Astrocyte of the spinal cord (primary cell): Measurements from ENCODE around the gene LRCH1.
A peak's percentile ranks its signal among the peaks of the same experiment; 100 is the strongest.
"Not testable (repeated sequence)": the region's sequence is repeated elsewhere in the genome, so short reads cannot be mapped to it uniquely, and the experiment has no call there.

Experiments used
- DNase-seq: peaks from one replicate; pipeline ENCODE4 v3.0.0; 2011; ENCODE audit warnings: low read depth, low spot score
- H3K4me3 ChIP-seq: 2 replicates; pipeline ENCODE4 v1.5.1; 2011; ENCODE audit warnings: low read depth, mild to moderate bottlenecking, low read length, moderate library complexity
- CTCF ChIP-seq: IDR thresholded peaks from 2 replicates; pipeline ENCODE4 v1.5.1; 2012; ENCODE audit warnings: low read depth, mild to moderate bottlenecking, low read length, inconsistent platforms
- in situ Hi-C: cut with HindIII; loops from 2 replicates; pipeline ENCODE4 v1.10.0; 2017; ENCODE audit warnings: low sequenced_read_pairs

The LRCH1 gene

GRCh38 chr13:46552889-46553520, at the start of gene LRCH1:
LRCH1 (plus strand) TSS chr13:46553170; CDS start chr13:46553397, 227 bp downstream.
- DNase-seq: peak; percentile 92
- no peak for TF ChIP-seq CTCF
- in situ Hi-C loops: no loop called here
- H3K4me3 ChIP-seq: peak within 1 kb of the TSS; percentile 90

- no peak for TF ChIP-seq CTCF
- in situ Hi-C loops: no loop called here
- no peak for DNase-seq
- no peak overlapping the region for H3K4me3 ChIP-seq
Observed at GRCh38 chr13:46504036-46504435, 48.9 kb upstream of the LRCH1 start.

GRCh38 chr13:46507981-46508380, 45.0 kb upstream of the LRCH1 start:
- no peak overlapping the region for H3K4me3 ChIP-seq
- DNase-seq: no peak
- no peak for TF ChIP-seq CTCF
- in situ Hi-C loops: no loop called here

GRCh38 chr13:46509981-46510380, 43.0 kb upstream of the LRCH1 start:
- no peak for DNase-seq
- TF ChIP-seq CTCF: no peak
- H3K4me3 ChIP-seq: no peak overlapping the region
- in situ Hi-C loops: no loop called here

- no peak for TF ChIP-seq CTCF
- in situ Hi-C loops: no loop called here
- DNase-seq: no peak
- H3K4me3 ChIP-seq: no peak overlapping the region
Observed at GRCh38 chr13:46515803-46516202, 37.2 kb upstream of the LRCH1 start.

- TF ChIP-seq CTCF: no peak
Observed at GRCh38 chr13:46516599-46517338, 36.2 kb upstream of the LRCH1 start.

GRCh38 chr13:46517748-46518147, 35.2 kb upstream of the LRCH1 start:
- H3K4me3 ChIP-seq, DNase-seq, in situ Hi-C loops: not testable (repeated sequence)

More at GRCh38 chr13:46516599-46517338, 36.2 kb upstream of the LRCH1 start:
- H3K4me3 ChIP-seq: no peak overlapping the region
- in situ Hi-C loops: no loop called here
- peak; percentile 33 for DNase-seq
